Activated naive CD4-positive, alpha-beta T cell treated with anti-CD3 and anti-CD28 coated beads, Interleukin-2, amount 50 U/mL, for 24 hours (primary cell): ENCODE measurements around the gene GABRG3.

Experiments
- H3K27ac Mint-ChIP-seq: one replicate; pipeline ENCODE4 v1.8.0; 2021; ENCODE audit warnings: mild to moderate bottlenecking, mixed read lengths
- H3K27me3 Mint-ChIP-seq: one replicate; pipeline ENCODE4 v1.8.0; 2021; ENCODE audit warnings: mixed read lengths
- H3K36me3 Mint-ChIP-seq: one replicate; pipeline ENCODE4 v1.8.0; 2021; ENCODE audit warnings: mixed read lengths
- H3K4me1 Mint-ChIP-seq: one replicate; pipeline ENCODE4 v1.8.0; 2021; ENCODE audit warnings: mixed read lengths
- H3K4me3 Mint-ChIP-seq: one replicate; pipeline ENCODE4 v1.8.0; 2021; ENCODE audit warnings: mild to moderate bottlenecking, mixed read lengths
- H3K9me3 Mint-ChIP-seq: one replicate; pipeline ENCODE4 v1.8.0; 2021; ENCODE audit warnings: mixed read lengths

Gene GABRG3

DNA sequence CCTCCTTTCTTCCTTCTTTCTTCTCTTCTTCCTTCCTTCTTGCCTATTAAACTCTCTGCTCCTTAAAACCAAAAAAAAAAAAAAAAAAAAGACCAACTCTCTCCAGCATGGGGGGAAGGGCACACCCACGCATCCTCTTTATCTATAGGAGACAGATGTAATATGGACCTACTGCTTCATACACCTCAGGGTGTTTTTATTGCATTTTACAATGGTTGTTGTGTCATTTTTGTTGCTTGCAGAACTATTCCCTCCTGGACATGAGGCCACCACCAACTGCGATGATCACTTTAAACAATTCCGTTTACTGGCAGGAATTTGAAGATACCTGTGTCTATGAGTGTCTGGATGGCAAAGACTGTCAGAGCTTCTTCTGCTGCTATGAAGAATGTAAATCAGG is 561.4 kb downstream of the GABRG3 start:
- peaks cover 7% of the 10 kb centered on the region for H3K9me3 Mint-ChIP-seq
- H3K36me3 Mint-ChIP-seq = no peaks in the 10 kb centered on the region
- no peak overlapping the region for H3K4me3 Mint-ChIP-seq
- no peaks in the 10 kb centered on the region for H3K4me1 Mint-ChIP-seq
- no peaks in the 10 kb centered on the region for H3K27me3 Mint-ChIP-seq
- no peak overlapping the region for H3K27ac Mint-ChIP-seq

DNA sequence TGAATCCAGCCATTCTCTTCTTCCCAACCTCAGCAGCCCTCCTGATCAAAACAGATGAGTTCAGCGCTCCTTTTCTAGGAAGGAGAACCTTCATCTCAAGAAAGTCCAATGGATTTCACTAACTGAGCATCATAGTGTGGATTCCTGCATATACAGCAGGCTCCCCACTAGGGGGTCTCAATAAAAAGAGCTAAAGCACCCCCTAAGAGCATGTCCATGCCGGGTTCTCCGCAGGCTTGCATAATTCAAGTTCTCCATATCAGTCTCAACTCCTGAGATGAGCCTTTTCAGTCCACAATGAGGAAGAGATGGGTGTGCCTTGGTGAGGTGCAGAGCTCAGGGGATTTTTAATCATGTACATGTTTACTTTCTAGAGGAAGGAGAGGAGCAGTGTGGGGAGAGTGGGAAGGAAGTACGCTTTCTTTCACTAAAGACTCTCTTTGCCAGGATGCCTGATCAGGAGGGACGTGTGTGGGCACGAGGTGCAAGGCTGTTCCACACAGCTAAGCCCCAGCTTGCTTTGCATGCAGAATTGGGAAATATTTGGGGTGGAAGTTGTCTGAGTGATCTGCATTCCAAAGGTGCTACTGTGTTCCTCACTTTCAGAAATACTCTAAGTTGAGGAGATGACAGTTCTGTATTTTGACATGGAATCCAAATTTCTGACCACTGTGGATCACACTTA is 564.6 kb downstream of the GABRG3 start:
- H3K4me1 Mint-ChIP-seq = no peaks in the 10 kb centered on the region
- no peak overlapping the region for H3K4me3 Mint-ChIP-seq
- no peaks in the 10 kb centered on the region for H3K36me3 Mint-ChIP-seq
- peaks cover 6% of the 10 kb centered on the region for H3K9me3 Mint-ChIP-seq
- no peaks in the 10 kb centered on the region for H3K27me3 Mint-ChIP-seq
- no peak overlapping the region for H3K27ac Mint-ChIP-seq

DNA sequence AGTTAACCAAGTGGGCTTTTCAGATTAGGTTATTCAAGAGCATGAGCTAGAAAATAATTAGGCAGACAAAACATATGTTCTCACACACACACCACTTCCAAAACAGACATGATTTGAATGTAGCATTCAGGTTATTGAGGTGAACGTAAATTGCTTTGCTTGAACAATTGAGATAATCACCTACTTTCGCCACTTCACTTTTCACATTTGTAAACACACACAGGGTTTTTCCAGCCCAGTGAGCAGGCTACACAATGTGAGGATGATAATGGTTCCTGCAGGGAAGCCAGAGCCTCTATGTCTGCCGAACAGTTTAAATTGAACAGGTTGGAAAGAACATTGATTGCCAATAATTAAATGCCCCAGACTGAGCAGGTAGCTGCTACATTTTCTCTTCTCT is 567.3 kb downstream of the GABRG3 start:
- no peaks in the 10 kb centered on the region for H3K4me1 Mint-ChIP-seq
- H3K9me3 Mint-ChIP-seq = peaks cover 11% of the 10 kb centered on the region
- H3K36me3 Mint-ChIP-seq = peaks cover 2% of the 10 kb centered on the region
- no peaks in the 10 kb centered on the region for H3K27me3 Mint-ChIP-seq
- H3K4me3 Mint-ChIP-seq = no peak overlapping the region
- no peak overlapping the region for H3K27ac Mint-ChIP-seq

DNA sequence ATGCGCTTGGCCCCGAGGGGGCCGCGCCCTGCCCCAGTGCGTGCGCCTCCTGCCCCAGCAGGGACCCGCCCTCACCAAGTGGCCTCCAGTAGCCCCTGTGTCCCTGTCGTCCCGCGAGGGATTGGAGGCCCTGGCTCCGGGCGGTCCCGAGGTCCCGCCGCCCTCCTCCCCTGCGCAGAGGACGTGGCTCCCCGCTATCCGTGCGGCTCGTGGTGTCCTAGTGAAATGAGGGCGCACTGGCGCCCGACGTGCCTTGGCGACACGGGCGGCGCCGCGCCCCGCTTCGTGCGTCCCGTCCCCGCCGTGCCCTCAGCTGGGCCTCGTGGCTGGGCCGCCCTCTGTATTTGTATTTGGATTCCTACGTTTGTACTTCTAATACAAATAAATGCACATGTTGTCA is 570.6 kb downstream of the GABRG3 start:
- Mint-ChIP-seq H3K27ac (no peak overlapping the region), H3K9me3 (peaks cover 11% of the 10 kb centered on the region), H3K36me3 (peaks cover 2% of the 10 kb centered on the region), H3K4me3 (no peak overlapping the region), H3K4me1 (no peaks in the 10 kb centered on the region), H3K27me3 (no peaks in the 10 kb centered on the region)

DNA sequence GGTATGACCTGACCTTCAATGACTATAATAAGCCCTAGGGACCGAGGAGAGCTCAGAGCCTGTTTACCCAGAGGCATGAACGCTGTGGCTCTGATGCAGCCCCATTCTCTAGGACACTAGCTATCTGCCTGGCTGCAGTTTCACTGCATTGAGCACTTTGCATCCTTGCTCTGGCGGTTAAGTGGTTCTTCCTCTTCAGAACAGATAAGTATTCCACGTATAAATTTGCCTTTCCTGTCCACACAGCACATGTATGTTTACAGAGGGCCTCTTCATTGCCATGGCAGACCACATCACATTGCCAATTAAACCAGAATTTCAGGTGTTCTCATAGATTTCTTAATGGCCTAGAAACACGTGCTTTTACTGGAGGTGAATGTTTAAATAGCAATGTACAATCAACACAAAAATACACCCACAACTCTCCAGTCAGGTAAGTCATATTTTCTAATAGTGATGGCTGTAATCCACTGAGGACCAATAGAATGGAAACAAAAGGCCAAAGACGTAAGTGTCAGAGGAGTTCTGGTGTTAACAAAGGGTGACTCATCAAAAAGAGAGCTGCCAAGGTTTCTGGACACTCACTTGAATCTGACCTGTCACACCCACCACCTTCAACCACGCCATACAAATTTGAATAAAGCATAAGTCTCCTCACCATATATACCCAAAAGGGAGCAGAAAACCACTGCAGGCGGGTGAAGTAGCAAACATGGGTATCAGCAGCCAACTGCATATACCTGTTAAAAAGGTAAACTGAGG is 574.7 kb downstream of the GABRG3 start:
- no peak overlapping the region for H3K4me3 Mint-ChIP-seq
- H3K36me3 Mint-ChIP-seq = peaks cover 1% of the 10 kb centered on the region
- no peaks in the 10 kb centered on the region for H3K27me3 Mint-ChIP-seq
- H3K27ac Mint-ChIP-seq = no peak overlapping the region
- no peaks in the 10 kb centered on the region for H3K4me1 Mint-ChIP-seq
- peaks cover 4% of the 10 kb centered on the region for H3K9me3 Mint-ChIP-seq

DNA sequence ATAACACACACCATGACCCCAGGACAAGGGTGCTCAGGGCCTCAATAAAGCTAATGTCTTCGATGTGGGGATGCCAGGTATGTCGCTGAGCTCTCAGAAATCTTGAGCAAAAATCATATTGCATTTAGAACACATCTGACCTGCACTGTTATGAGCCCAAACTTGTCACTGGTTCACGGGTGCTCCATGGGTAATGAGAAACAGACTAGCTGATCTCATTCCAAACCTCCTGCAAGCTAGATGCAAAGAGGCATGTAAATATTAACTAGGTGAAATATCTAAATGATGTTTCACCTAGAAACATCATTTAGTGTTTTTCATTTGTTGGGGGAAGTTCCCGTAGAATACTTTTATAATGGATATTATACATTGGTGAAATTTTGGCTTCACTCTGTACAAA is 578.8 kb downstream of the GABRG3 start:
- Mint-ChIP-seq H3K27ac (no peak overlapping the region), H3K4me3 (no peak overlapping the region), H3K9me3 (no peaks in the 10 kb centered on the region), H3K27me3 (no peaks in the 10 kb centered on the region), H3K36me3 (no peaks in the 10 kb centered on the region), H3K4me1 (no peaks in the 10 kb centered on the region)

DNA sequence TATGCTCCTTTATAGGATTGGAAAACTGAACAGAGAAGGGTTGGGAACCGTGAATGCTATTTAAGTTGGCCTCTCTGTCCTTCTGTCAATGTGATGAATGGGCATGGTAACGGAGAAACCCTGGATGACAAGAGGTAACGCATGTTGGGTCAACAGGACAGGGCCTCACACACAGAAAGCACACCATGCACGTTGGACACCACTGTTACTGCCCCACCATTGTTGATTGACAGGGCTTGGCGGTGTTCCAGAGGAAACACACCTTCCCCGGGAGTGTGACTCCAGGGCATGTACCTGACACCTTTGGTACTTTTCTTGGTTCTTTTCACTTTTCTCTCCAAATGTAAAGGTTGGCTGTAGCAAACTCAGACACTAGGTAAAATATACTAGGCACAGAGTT is 579.7 kb downstream of the GABRG3 start:
- Mint-ChIP-seq H3K4me1 (no peaks in the 10 kb centered on the region), H3K27ac (no peak overlapping the region), H3K4me3 (no peak overlapping the region), H3K9me3 (no peaks in the 10 kb centered on the region), H3K36me3 (no peaks in the 10 kb centered on the region), H3K27me3 (no peaks in the 10 kb centered on the region)

DNA sequence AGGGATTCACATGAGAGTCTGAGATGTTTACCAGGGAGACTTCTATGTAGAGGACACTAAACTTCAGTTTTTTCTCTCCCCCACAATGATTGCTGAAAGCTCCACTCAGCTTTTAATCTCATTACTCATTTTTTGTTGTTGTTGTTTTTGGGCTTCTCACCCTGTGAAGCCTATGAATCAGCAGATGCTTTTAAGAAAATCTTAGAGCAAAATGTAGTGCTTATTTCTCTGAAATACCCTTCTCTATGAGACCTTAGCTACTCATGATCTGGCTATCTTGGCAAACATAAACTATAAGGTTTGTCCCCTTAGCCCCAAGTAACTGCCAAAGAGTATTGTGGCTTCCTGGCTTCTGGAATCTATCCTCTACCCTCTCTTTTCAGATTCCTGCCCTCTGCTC is 590.8 kb downstream of the GABRG3 start:
- no peaks in the 10 kb centered on the region for H3K36me3 Mint-ChIP-seq
- no peaks in the 10 kb centered on the region for H3K27me3 Mint-ChIP-seq
- H3K27ac Mint-ChIP-seq = no peak overlapping the region
- H3K9me3 Mint-ChIP-seq = peaks cover 16% of the 10 kb centered on the region
- H3K4me3 Mint-ChIP-seq = no peak overlapping the region
- H3K4me1 Mint-ChIP-seq = no peaks in the 10 kb centered on the region

DNA sequence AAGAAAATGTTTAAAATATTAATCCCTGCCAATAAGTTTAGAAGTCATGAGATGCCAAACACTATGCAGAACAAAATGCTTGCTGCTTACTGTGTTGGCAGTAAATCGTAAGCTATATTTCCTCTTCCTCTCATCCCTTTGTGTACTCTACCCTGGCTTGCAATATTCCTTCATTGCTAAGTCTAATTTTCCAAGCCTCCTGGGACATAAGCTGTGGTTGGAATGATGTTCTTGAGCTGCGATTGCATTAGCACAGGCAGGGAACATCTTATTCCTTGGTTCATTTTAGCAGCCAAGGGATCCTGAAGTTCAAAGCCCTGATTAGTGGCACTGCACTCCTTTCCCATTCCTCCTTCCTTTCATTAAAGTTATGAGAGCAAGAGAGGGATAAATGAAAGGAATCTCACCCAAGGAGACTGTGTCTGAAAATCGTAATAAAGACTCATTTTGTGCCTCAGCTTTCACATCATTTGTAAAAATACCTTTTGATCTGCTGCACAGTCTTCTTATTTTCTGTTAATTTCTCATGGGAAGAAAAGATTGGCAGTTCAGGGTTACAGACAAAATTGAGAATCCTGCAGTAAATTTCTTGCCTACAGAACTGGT is 592.9 kb downstream of the GABRG3 start:
- no peak overlapping the region for H3K27ac Mint-ChIP-seq
- no peak overlapping the region for H3K4me3 Mint-ChIP-seq
- H3K36me3 Mint-ChIP-seq = no peaks in the 10 kb centered on the region
- peaks cover 20% of the 10 kb centered on the region for H3K9me3 Mint-ChIP-seq
- no peaks in the 10 kb centered on the region for H3K27me3 Mint-ChIP-seq
- H3K4me1 Mint-ChIP-seq = no peaks in the 10 kb centered on the region

DNA sequence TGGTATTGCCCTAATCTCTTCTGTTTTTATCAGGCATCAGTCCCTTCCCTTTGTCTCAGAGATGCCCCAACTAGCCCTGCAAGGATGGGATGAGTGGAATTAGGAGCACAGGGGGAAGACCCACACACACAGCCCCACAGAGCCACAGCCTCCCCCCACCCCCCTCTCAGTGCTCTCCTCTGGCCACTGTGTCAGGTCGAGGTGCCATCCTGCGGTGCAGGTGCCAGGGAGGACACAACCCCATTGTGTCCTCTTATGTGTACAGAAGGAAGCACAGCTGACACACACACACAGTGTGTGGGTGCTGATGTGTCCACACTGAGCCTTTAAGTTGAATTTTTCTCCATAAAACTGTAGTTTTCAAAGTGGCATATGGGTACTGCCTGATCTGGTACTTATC is 593.7 kb downstream of the GABRG3 start:
- Mint-ChIP-seq H3K4me1 (no peaks in the 10 kb centered on the region), H3K9me3 (peaks cover 13% of the 10 kb centered on the region), H3K36me3 (no peaks in the 10 kb centered on the region), H3K4me3 (no peak overlapping the region), H3K27ac (no peak overlapping the region), H3K27me3 (no peaks in the 10 kb centered on the region)

DNA sequence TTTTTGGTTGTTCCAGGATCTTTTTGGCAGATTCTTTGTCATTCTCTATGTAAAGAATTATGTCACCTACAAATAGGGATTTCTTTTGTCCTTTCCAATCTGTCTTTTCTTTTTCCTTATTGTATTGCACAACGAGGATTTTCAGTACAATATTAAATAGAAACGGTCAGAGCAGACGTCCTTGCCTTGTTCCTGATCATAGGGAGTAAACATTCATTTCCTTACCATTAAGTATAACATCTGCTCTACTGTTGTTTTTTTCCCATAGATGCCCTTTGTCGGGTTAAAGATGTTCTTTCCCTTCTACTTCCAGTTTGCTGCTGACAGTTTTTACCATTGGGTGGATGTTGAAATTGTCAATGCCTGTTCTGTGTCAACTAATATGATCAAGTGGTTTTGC is 599.8 kb downstream of the GABRG3 start:
- Mint-ChIP-seq H3K9me3 (peaks cover 12% of the 10 kb centered on the region), H3K27me3 (no peaks in the 10 kb centered on the region), H3K4me1 (no peaks in the 10 kb centered on the region), H3K4me3 (no peak overlapping the region), H3K36me3 (no peaks in the 10 kb centered on the region), H3K27ac (no peak overlapping the region)

DNA sequence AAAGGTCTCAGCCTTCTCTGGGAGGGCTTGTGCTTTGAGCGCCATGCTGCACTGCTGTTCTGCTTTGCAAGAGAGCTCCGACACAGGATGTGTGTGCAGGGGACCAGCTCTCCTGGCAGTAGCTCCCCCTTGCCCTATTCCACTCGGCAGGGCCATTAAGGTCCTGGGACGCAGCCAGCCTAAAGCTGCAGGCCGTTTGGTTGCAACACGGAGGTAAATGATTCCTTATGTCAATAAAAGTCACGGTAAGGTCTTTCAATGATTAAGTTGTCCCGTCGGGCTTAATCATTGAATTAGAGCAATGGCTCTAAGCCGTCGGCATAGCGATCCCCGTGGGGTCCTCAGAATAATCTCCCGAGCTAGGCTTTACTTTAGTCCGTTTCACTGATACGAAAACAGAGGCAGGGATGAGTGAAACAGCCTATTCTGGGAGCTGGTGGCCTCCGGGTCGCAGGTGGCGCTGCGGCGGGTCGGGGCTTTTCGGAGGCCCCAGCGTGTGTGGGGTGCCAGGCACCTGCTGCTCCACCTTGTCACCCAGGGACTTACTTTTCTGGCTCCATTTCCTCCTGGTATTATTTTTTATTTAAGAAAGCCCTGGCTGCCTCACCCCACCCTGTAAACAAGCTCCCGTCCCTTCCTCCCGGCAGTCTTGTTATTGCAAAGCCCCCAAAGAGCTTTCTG is 603.0 kb downstream of the GABRG3 start:
- no peaks in the 10 kb centered on the region for H3K27me3 Mint-ChIP-seq
- no peak overlapping the region for H3K4me3 Mint-ChIP-seq
- no peaks in the 10 kb centered on the region for H3K4me1 Mint-ChIP-seq
- peaks cover 8% of the 10 kb centered on the region for H3K9me3 Mint-ChIP-seq
- H3K27ac Mint-ChIP-seq = no peak overlapping the region
- H3K36me3 Mint-ChIP-seq = no peaks in the 10 kb centered on the region

DNA sequence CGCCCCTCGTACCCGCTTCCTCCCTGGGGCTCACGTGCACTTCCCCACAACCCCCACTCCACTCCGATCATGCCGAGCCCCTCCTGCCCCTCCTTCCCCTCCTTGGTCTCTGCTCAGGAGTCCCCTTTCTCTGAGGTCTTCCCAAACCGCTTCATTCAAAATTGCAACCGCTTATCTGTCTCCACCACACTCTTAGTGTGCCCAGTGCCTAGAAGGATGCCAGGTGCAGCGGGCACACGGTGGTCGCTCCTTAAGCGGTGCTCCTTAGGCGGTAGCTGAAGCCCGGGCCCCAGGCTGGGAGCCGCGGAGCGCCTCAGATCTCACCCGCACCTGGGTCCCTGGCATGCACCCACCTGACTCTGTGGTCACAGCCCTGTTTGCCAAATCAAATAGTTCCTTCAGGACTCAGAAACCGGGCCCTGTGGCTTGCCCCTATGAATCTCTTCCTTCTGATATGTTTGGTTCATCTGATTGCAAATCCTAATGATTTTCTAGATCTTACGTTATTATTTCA is 603.6 kb downstream of the GABRG3 start:
- H3K27me3 Mint-ChIP-seq = no peaks in the 10 kb centered on the region
- H3K36me3 Mint-ChIP-seq = no peaks in the 10 kb centered on the region
- no peaks in the 10 kb centered on the region for H3K4me1 Mint-ChIP-seq
- peaks cover 8% of the 10 kb centered on the region for H3K9me3 Mint-ChIP-seq
- H3K4me3 Mint-ChIP-seq = no peak overlapping the region
- no peak overlapping the region for H3K27ac Mint-ChIP-seq

DNA sequence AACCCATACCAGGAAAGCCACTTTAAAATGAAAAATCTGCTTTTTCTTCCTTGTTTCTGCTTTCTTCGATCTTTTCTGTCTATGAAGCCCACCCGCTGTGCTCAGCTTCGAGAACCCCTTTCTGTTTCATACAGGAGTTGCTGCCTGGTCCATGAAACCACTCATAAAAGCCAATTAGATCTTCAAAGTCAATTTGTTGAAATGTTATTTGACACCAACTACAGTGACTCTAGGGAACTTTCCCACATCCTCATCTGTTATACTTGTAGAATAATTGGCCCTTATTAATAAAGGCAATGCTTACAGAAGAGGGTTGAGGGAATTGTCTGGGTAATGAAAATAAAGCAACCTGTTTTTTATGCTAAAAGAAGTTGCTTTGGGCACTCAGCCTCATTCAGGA is 604.5 kb downstream of the GABRG3 start:
- no peak overlapping the region for H3K27ac Mint-ChIP-seq
- H3K9me3 Mint-ChIP-seq = peaks cover 8% of the 10 kb centered on the region
- no peaks in the 10 kb centered on the region for H3K4me1 Mint-ChIP-seq
- no peak overlapping the region for H3K4me3 Mint-ChIP-seq
- H3K36me3 Mint-ChIP-seq = no peaks in the 10 kb centered on the region
- H3K27me3 Mint-ChIP-seq = no peaks in the 10 kb centered on the region

DNA sequence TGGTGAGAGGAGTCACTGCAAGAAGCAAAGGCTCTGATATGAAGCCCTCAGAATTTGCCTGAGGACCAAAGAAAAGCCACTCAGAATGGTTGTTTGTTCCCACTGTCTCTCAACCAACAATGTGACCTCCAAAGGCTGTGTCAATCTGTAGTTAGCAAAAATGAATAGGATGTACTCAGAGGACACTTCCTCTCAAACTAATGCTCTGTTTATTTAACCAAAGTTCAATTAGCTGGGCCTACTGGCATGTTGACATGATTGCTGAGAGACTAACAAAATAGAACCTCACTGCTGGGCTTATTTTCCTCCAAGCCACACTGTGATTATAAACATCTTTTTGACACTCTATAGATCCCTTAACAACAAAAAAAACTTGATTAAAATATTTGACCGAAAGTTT is 605.6 kb downstream of the GABRG3 start:
- Mint-ChIP-seq H3K4me3 (no peak overlapping the region), H3K36me3 (no peaks in the 10 kb centered on the region), H3K27ac (no peak overlapping the region), H3K9me3 (peaks cover 4% of the 10 kb centered on the region), H3K27me3 (no peaks in the 10 kb centered on the region), H3K4me1 (no peaks in the 10 kb centered on the region)

DNA sequence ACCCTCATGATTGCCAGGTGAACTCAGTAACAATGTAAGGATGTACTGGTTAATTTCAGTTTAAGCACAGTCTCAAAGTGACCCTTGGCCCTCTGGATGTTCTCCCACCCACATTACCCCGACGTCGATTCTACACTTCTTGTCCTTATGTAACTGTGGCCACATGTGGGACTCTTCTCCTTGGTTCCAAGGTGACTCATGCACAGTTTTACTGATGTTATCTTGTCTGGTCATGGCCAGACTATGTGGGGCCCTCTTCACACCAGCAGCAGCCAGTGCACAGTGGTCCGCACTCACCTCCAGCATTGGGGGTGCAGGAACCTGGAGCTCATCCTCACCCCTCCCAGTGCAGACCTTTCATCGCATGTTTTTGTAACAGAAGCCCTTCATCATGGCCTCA is 608.8 kb downstream of the GABRG3 start:
- Mint-ChIP-seq H3K27ac (no peak overlapping the region), H3K4me1 (no peaks in the 10 kb centered on the region), H3K36me3 (no peaks in the 10 kb centered on the region), H3K9me3 (peaks cover 4% of the 10 kb centered on the region), H3K27me3 (no peaks in the 10 kb centered on the region), H3K4me3 (no peak overlapping the region)
